ENCODE measurements around the gene BCL2. TPM values are rescaled to one million over a fixed set of nuclear protein-coding genes. Genes with fewer than 3 reads are reported as not detected.

Gene BCL2
- total RNA-seq, 4 donors from 2014 or later = 16.2 to 54.5 (median 20.7) TPM

GRCh38 chr18:63183952-63184770 is 135.4 kb downstream of the BCL2 start:
- H3K27me3 ChIP-seq = no peaks in the 10 kb centered on the region
- H3K4me3 ChIP-seq = no peak overlapping the region
- H3K36me3 ChIP-seq = no peaks in the 10 kb centered on the region
- no peak for TF ChIP-seq CTCF (IDR thresholded peaks at IDR 0.05)
- no peak for TF ChIP-seq POLR2A (IDR thresholded peaks at IDR 0.05)
- H3K27ac ChIP-seq = peak overlapping the region in 2 of 4 donors; percentile 62 to 78
- H3K9me3 ChIP-seq = no peaks in the 10 kb centered on the region
- DNase-seq = no peak
- peaks cover 5 to 50% (median 17%) of the 10 kb centered on the region in 4 donors for H3K4me1 ChIP-seq

GRCh38 chr18:63183378-63183777 is 136.2 kb downstream of the BCL2 start:
- Histone ChIP-seq H3K4me3 (no peak overlapping the region), H3K27ac (peak overlapping the region; percentile 12 to 78 (median 58)), H3K4me1 (peaks cover 8 to 57% (median 17%) of the 10 kb centered on the region in 4 donors), H3K9me3 (no peaks in the 10 kb centered on the region), H3K27me3 (no peaks in the 10 kb centered on the region), H3K36me3 (no peaks in the 10 kb centered on the region)
- TF ChIP-seq POLR2A (IDR thresholded peaks at IDR 0.05) = no peak
- no peak for TF ChIP-seq CTCF (IDR thresholded peaks at IDR 0.05)
- DNase-seq = no peak

- Histone ChIP-seq H3K4me1 (peaks cover 8 to 58% (median 17%) of the 10 kb centered on the region in 4 donors), H3K27ac (peak overlapping the region; percentile 12 to 78 (median 58))
Observed at GRCh38 chr18:63182861-63183260, 136.7 kb downstream of the BCL2 start.

GRCh38 chr18:63182310-63182772 is 137.2 kb downstream of the BCL2 start:
- Histone ChIP-seq H3K27me3 (no peaks in the 10 kb centered on the region), H3K36me3 (no peaks in the 10 kb centered on the region), H3K9me3 (no peaks in the 10 kb centered on the region), H3K27ac (peak overlapping the region; percentile 35 to 78 (median 58)), H3K4me3 (no peak overlapping the region), H3K4me1 (peaks cover 8 to 55% (median 16%) of the 10 kb centered on the region in 4 donors)
- TF ChIP-seq CTCF (IDR thresholded peaks at IDR 0.05) (no peak), POLR2A (IDR thresholded peaks at IDR 0.05) (no peak)
- DNase-seq = peak in 1 of 3 donors; percentile 46

More at GRCh38 chr18:63182861-63183260, 136.7 kb downstream of the BCL2 start:
- H3K36me3 ChIP-seq = no peaks in the 10 kb centered on the region
- H3K27me3 ChIP-seq = no peaks in the 10 kb centered on the region
- DNase-seq = peak in 2 of 3 donors; percentile 40 to 59
- H3K9me3 ChIP-seq = no peaks in the 10 kb centered on the region
- TF ChIP-seq CTCF (IDR thresholded peaks at IDR 0.05) (no peak), POLR2A (IDR thresholded peaks at IDR 0.05) (no peak)
- no peak overlapping the region for H3K4me3 ChIP-seq

GRCh38 chr18:63181706-63182309 is 137.8 kb downstream of the BCL2 start:
- H3K4me1 ChIP-seq = peaks cover 8 to 50% (median 13%) of the 10 kb centered on the region in 4 donors
- no peak for DNase-seq
- peak overlapping the region; percentile 35 to 78 (median 58) for H3K27ac ChIP-seq
- TF ChIP-seq CTCF (IDR thresholded peaks at IDR 0.05) (no peak), POLR2A (IDR thresholded peaks at IDR 0.05) (no peak)
- H3K4me3 ChIP-seq = no peak overlapping the region
- no peaks in the 10 kb centered on the region for H3K9me3 ChIP-seq
- H3K36me3 ChIP-seq = no peaks in the 10 kb centered on the region
- H3K27me3 ChIP-seq = no peaks in the 10 kb centered on the region

Measured in Peyer's patch (tissue), 4 donors.